ENCODE results near the gene OR4C46. TPM values are rescaled to one million over a fixed set of nuclear protein-coding genes. Genes with fewer than 3 reads are reported as not detected.

The OR4C46 gene
- not detected in 2 replicates for total RNA-seq

GRCh38 chr11:54603898-54604297 lies at the start of gene OR4C46:
TSS of gene OR4C46 (minus strand) at chr11:54603998. CDS start at chr11:54603998, 0 bp downstream.

Other genes with a start within 250 kb of the OR4C46 start
- gene OR4A5, start 102.8 kb upstream of the OR4C46 start, total RNA-seq: not detected in 2 replicates

Measured in cardiac atrium fibroblast (primary cell).